IPS-11a (cell line): Measurements from ENCODE around the gene PPIL1.
"Not testable (repeated sequence)": the region's sequence is repeated elsewhere in the genome, so short reads cannot be mapped to it uniquely, and the experiment has no call there.

ENCODE experiments used
- H3K4me3 ChIP-seq: one replicate; pipeline ENCODE4 v1.5.1; 2013; ENCODE audit warnings: low read depth, low read length, control low read depth

PPIL1 gene

DNA sequence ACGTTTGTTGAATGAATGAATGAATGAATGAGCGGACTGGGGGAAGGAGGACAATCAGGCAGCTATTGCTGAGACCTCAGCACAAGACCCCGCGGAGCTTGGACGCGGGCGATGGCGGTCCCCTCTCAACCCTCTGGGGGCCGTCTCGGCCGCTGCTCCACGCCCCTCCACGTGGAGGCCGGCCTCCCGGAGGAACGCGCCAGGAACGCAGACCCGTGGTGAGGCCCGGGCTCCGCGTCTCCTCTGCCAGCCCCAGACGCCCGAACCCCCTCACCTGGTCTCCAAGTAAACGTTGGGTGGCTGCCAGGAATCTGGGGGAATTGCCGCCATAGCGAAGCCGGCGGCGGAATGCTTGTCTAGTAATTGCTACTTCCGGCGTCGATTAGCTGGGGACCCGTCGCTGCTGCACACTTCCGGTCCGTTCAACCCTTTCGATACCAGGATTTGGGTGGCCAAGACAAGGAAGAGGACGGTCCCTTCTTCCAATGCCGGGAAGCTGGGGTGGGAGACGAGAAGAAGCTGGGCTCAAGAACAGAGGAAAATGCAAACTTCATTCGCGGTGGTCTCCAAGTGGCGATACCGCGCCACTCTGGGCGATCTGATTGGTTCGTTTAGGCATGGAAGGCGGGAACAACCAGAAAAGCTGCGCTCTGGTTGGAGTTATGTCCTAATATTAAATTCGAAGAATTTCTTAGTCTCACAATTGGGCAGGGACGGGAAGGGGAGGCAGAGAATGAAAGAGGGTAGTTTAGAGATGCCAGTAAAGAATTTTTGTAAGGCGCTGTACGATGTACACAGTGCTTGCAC is at the start of gene PPIL1:
TSS of gene PPIL1 (minus strand) at position 361 of the 807 bp plus-strand sequence. CDS start at position 330, 31 bp downstream.
- H3K4me3 ChIP-seq, result peak within 1 kb of the TSS; percentile 82

DNA sequence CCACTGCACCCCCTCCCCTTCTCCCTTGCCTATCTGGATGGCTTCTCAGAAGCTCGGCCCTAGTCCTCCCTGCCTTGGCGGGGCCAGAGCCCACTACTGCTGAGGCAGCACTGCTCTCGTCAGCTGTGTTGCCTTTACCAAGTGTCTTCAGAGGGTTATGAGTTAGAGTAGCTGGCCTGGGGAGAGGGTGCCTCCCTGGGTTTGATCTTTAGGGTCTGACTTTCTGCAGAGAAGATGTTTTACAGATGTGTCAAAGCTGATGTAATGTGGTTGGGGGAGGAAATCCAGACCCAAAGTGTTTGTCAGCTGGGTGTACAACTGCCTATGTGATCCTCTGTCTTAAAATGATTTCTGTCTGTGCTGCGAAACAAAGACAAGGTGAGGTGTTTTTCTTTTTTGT is 49.5 kb upstream of the PPIL1 start:
- no peak overlapping the region for H3K4me3 ChIP-seq

- no peak overlapping the region for H3K4me3 ChIP-seq
Observed at GRCh38 chr6:36920546-36920945, 45.9 kb upstream of the PPIL1 start.

DNA sequence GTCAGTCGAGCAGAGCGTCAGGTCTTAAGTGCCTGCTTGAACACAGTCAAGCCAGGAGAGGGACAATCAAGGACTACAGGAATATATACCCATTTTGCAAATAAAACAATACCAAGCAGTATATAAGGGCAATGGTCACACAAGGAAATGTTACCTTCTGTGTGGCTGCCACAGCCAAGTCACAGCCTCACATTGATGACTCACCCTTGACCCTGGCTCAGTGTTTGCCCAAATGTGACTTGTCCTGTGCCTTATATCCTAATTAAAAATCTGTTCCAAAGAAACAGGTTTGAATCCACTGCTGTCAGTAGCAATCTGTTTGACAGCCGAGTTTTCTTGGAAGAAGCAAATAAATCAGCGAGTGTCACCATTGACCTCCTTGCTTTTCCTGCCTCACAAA is 45.4 kb upstream of the PPIL1 start:
- H3K4me3 ChIP-seq, result no peak overlapping the region

- no peak overlapping the region for H3K4me3 ChIP-seq
Observed at GRCh38 chr6:36917541-36918193, 43.1 kb upstream of the PPIL1 start.

GRCh38 chr6:36916126-36916525 is 41.5 kb upstream of the PPIL1 start:
- no peak overlapping the region for H3K4me3 ChIP-seq

- no peak overlapping the region for H3K4me3 ChIP-seq
Observed at GRCh38 chr6:36915599-36915998, 41.0 kb upstream of the PPIL1 start.

- no peak overlapping the region for H3K4me3 ChIP-seq
Observed at GRCh38 chr6:36914227-36914794, 39.7 kb upstream of the PPIL1 start.

GRCh38 chr6:36913082-36913481 is 38.5 kb upstream of the PPIL1 start:
- H3K4me3 ChIP-seq, result no peak overlapping the region

GRCh38 chr6:36912586-36912985 is 38.0 kb upstream of the PPIL1 start:
- no peak overlapping the region for H3K4me3 ChIP-seq

- no peak overlapping the region for H3K4me3 ChIP-seq
Observed at GRCh38 chr6:36912030-36912454, 37.4 kb upstream of the PPIL1 start.

GRCh38 chr6:36908747-36909146 is 34.1 kb upstream of the PPIL1 start:
- no peak overlapping the region for H3K4me3 ChIP-seq

DNA sequence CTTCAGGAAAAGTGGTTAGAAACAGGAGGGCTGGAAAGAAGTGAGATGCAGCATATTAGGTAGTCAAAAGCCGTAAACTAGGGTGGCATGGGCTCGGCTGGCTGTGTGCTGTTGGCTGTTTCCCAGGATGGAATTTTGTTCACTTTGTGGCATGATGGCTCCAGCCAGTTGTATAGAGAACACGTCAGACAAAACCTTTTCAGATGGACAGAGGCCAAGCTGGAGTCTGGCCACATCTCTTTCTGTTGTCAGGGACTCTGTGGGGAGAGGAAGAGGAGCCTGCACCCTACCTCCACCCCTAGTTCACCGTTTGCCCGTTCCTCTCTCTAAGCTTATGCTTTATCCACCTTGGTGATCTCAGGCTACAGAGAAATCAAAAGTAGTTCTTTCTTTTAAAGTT is 33.2 kb upstream of the PPIL1 start:
- no peak overlapping the region for H3K4me3 ChIP-seq

DNA sequence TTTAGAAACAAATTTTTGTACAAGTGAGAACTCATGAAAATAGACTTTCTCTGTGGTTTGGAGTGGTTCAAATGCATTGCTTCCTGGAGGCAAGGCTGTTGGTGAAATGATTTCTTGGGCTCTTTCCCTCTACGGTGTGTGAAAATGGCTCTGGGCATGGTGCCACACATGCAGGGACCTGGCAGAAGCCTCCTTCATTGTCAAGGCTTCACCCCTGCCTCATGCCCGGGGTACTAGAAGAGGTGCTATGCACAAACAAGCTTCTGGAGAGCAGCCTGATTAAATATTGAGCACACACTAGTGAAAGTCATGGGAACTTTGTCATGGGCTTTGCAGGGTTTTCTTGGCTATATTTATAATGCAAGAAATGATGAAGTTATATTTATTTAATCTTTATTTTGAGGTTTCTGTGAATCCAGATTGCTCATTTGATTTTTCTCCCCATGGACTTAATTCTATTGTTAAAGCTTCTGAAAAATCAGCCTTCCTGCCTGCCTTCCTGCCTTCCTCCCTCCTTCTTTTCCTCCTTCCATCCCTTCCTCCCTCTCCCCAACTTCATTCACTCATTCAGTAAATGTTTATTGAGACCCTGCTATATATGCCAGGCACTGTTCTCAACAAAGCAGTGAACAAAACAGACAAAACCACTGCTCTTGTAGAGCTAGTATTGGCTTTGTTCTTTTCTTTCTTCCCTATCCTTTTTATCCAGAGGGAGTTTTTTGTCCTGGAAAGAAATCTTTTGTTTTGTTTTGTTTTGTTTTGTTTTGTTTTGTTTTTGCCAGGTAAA is 32.1 kb upstream of the PPIL1 start:
- H3K4me3 ChIP-seq, result no peak overlapping the region

DNA sequence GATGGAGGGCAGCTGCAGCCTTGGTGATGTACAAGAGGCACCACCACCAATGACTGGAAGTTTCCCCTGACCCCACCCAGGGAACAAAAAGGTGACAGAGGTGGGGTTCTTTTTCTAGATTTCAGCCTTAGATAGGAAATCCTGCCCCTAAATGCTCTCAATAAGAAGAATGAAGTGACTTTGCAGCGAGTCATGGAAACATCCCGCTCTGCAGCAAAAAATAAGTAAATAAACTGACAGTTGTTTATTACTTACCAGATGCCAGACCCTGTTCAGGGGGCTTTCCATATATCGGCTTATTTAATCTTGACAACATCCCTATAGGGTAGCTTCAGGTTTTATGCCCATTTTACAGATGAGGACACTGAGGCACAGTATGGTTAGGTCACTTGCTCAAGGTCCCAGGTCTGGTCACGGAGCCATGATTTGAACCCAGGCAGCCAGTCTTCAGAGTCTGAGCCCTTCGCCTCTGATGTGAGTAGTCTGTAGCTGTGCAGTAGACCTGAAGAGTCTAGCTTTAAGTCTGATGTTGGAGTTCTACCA is 30.3 kb upstream of the PPIL1 start:
- no peak overlapping the region for H3K4me3 ChIP-seq

GRCh38 chr6:36904114-36904513 is 29.5 kb upstream of the PPIL1 start:
- no peak overlapping the region for H3K4me3 ChIP-seq

DNA sequence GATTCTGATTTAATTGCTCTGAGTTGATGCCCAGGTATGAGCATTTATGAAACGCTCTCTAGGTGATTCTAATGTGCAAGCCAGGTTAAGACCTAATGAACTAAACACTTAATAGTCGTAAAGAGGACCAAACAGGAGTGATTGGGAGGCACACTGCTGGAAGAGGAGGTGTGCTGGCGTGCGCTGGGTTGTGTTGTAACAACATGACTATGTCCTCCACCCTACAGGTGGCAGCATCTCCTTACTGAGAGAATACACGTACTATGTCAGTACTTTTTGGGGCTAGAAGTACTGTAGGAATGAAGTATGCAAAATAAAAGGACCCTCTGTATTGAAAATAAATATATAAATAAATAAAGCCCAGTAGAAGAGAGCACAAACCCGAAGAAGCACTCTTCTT is 23.0 kb upstream of the PPIL1 start:
- no peak overlapping the region for H3K4me3 ChIP-seq

DNA sequence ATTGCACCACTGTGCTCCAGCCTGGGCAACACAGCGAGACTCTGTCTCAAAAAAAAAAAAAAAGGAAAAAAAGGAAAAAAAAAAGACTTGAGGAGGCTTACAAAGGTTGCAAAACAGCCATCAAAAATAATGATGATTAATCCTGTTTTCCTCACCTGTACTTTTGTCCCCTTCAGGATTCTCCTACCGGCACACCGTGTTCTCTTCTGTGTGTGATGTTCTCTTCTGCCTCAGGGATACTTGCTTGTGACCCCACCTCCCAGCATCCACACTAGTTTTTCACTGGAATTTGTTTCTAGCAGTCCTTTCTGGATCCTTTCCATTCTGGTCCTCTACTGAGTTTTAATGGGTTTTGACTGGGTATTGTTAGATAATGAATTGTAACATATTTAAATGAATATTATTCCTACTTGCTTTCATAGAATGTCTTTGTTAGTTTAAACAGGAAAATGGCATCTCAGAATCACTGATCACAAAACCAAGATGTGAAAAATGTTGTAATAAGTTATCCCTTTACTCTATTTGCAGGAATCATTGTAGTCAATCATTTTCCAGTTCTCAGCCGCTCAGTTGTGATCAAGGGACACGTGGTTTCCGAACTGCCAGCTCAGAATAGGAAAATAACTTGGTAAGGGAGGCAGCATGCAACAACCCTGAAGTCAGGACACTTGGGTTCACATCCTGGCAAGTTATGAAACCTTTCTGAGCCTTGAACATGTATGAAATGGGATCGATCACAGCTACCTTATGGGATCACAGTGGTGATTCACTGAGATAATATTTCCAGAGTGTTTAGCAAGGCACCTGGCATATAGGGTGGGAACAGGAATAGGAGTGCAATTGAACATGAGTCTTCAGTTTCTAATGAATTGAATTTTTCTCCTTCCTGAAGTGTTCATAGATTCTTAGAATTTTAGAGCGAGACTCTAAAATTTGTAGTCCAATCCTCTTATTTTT is 19.7 kb upstream of the PPIL1 start:
- no peak overlapping the region for H3K4me3 ChIP-seq

GRCh38 chr6:36891153-36891552 is 16.6 kb upstream of the PPIL1 start:
- H3K4me3 ChIP-seq, result not testable (repeated sequence)

- no peak overlapping the region for H3K4me3 ChIP-seq
Observed at GRCh38 chr6:36890112-36890663, 15.6 kb upstream of the PPIL1 start.
